Endothelial cell (in vitro differentiated cells): ENCODE results near the gene ABLIM1. TPM values are rescaled to one million over a fixed set of nuclear protein-coding genes. Genes with fewer than 3 reads are reported as not detected.

ENCODE experiments used
- DNase-seq: peaks from one replicate; pipeline ENCODE4 v3.0.0; 2021; ENCODE audit warnings: low spot score
- H3K27ac Mint-ChIP-seq: one replicate; pipeline ENCODE4 v1.8.0; 2021; ENCODE audit warnings: mixed read lengths, inconsistent platforms; ENCODE audit not compliant: unreplicated experiment
- H3K27me3 Mint-ChIP-seq: one replicate; pipeline ENCODE4 v1.8.0; 2021; ENCODE audit warnings: mild to moderate bottlenecking, moderate library complexity, mixed read lengths, inconsistent platforms; ENCODE audit not compliant: unreplicated experiment
- H3K36me3 Mint-ChIP-seq: one replicate; pipeline ENCODE4 v1.8.0; 2021; ENCODE audit warnings: mild to moderate bottlenecking, low read depth, mixed read lengths, inconsistent platforms; ENCODE audit not compliant: unreplicated experiment
- H3K4me1 Mint-ChIP-seq: one replicate; pipeline ENCODE4 v1.8.0; 2021; ENCODE audit warnings: mild to moderate bottlenecking, mixed read lengths, inconsistent platforms; ENCODE audit not compliant: unreplicated experiment
- H3K4me3 Mint-ChIP-seq: one replicate; pipeline ENCODE4 v1.8.0; 2021; ENCODE audit warnings: mild to moderate bottlenecking, mixed read lengths, inconsistent platforms; ENCODE audit not compliant: unreplicated experiment
- H3K9me3 Mint-ChIP-seq: one replicate; pipeline ENCODE4 v1.8.0; 2021; ENCODE audit warnings: mixed read lengths, inconsistent platforms; ENCODE audit not compliant: unreplicated experiment
- total RNA-seq: library from RNA; stranded (reverse); fragmentation: NEBNext Ultra II Directional; extraction: Animal tissue kit (Norgen Biotek cat#: 25700); gene quantifications from one replicate; pipeline ENCODE4 v1.2.1, GENCODE V29; 2021; ENCODE audit not compliant: unreplicated experiment
- TF ChIP-seq, protein P1 (sequence below): fragments of 200-600 bp; sonication (generic); IDR thresholded peaks from one replicate; pipeline ENCODE4 v1.5.0; 2021; ENCODE audit warnings: antibody characterized with exemption; ENCODE audit not compliant: unreplicated experiment

ABLIM1 gene
- total RNA-seq, 1 donor from 2014 or later = 55.9 TPM

DNA sequence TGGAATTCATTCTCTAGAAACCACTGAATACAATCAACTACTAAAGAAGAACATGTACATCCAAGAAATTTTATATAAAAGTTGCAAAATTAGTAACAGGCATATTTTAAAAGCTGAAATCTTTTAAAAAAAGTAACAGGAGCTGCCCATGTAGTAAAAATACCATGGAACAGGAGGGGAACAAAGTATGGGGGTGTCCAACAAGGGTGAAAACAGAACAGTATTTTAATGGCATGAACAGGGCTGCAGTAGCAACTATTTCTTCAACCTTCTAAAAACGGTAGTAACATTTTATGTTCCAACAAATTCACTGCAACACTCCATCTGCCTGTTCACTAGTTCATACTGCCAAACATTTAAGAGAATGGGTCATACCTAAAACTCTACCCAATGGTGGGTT lies 77.0 kb downstream of the ABLIM1 start:
- H3K9me3 Mint-ChIP-seq = no peaks in the 10 kb centered on the region
- no peaks in the 10 kb centered on the region for H3K4me1 Mint-ChIP-seq
- H3K4me3 Mint-ChIP-seq = no peak overlapping the region
- H3K27me3 Mint-ChIP-seq = no peaks in the 10 kb centered on the region
- TF ChIP-seq, protein P1, sequence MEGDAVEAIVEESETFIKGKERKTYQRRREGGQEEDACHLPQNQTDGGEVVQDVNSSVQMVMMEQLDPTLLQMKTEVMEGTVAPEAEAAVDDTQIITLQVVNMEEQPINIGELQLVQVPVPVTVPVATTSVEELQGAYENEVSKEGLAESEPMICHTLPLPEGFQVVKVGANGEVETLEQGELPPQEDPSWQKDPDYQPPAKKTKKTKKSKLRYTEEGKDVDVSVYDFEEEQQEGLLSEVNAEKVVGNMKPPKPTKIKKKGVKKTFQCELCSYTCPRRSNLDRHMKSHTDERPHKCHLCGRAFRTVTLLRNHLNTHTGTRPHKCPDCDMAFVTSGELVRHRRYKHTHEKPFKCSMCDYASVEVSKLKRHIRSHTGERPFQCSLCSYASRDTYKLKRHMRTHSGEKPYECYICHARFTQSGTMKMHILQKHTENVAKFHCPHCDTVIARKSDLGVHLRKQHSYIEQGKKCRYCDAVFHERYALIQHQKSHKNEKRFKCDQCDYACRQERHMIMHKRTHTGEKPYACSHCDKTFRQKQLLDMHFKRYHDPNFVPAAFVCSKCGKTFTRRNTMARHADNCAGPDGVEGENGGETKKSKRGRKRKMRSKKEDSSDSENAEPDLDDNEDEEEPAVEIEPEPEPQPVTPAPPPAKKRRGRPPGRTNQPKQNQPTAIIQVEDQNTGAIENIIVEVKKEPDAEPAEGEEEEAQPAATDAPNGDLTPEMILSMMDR = no peak
- H3K36me3 Mint-ChIP-seq = no peaks in the 10 kb centered on the region
- no peak for DNase-seq
- H3K27ac Mint-ChIP-seq = no peak overlapping the region

DNA sequence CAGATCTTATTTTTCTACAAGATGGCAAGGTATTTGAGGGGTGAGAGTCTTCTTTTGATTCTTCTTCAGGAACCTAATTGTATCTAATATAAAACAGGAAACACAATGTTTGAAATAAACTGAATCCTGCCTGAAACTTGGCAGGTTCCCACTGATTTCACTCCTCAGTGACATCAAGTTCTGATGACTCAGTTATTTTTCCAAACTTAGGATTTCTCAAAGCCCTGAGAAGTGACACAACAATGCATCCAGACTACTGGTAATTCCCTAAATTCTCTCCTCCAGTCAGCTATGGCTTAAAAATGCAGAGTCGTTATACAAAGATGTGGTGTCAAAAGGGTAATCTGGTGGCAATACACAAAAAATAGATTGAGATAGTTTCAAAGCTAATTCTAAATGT lies 80.9 kb downstream of the ABLIM1 start:
- H3K4me3 Mint-ChIP-seq = no peak overlapping the region
- TF ChIP-seq, protein P1 = no peak
- DNase-seq = no peak
- H3K36me3 Mint-ChIP-seq = peaks cover 4% of the 10 kb centered on the region
- H3K4me1 Mint-ChIP-seq = peaks cover 14% of the 10 kb centered on the region
- H3K27me3 Mint-ChIP-seq = no peaks in the 10 kb centered on the region
- H3K9me3 Mint-ChIP-seq = no peaks in the 10 kb centered on the region
- no peak overlapping the region for H3K27ac Mint-ChIP-seq

GRCh38 chr10:114576716-114577115 lies 81.4 kb downstream of the ABLIM1 start:
- Mint-ChIP-seq H3K4me1 (peaks cover 14% of the 10 kb centered on the region), H3K4me3 (no peak overlapping the region), H3K27me3 (no peaks in the 10 kb centered on the region), H3K9me3 (no peaks in the 10 kb centered on the region), H3K36me3 (peaks cover 4% of the 10 kb centered on the region), H3K27ac (no peak overlapping the region)
- TF ChIP-seq, protein P1 = no peak
- no peak for DNase-seq

- H3K4me1 Mint-ChIP-seq = peaks cover 14% of the 10 kb centered on the region
- H3K4me3 Mint-ChIP-seq = no peak overlapping the region
- H3K27me3 Mint-ChIP-seq = no peaks in the 10 kb centered on the region
- peaks cover 4% of the 10 kb centered on the region for H3K36me3 Mint-ChIP-seq
- H3K9me3 Mint-ChIP-seq = no peaks in the 10 kb centered on the region
- DNase-seq = no peak
- TF ChIP-seq, protein P1 = no peak
- no peak overlapping the region for H3K27ac Mint-ChIP-seq
Observed at GRCh38 chr10:114576132-114576487, 82.0 kb downstream of the ABLIM1 start.

DNA sequence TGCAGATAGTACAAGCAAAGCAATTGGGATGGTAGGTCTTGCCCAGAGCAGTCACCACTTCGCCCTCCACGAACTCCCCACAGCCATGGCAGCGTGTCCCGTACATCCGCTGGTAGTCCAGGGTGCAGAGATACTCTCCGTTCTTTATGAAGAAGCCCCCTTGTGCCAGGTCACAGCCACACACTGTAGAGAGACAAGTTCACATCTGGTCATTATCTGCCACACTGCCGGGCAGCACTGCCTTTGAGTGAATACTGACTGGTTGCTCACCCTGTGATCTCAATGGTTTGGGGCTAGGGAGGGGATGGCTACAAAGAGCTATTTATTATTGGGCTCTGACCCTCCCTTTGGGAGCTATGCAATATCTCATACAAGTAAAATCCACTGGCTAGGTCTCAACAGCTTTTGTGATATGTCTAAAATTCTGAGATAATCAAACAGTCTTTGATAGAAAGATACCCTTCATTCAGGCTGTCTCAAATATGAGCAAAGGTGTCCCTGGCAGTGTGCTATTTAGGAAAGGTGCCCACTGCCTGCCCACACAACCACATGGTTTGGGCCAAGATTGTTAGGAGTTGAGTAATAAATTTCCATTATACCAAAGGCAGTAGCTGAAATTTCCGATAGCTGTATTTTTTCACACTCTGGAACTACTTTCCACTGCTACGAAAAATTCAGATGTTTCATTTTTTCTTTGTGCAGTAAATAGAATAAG lies 82.5 kb downstream of the ABLIM1 start:
- H3K27ac Mint-ChIP-seq = no peak overlapping the region
- H3K27me3 Mint-ChIP-seq = no peaks in the 10 kb centered on the region
- DNase-seq = no peak
- no peaks in the 10 kb centered on the region for H3K9me3 Mint-ChIP-seq
- TF ChIP-seq, protein P1 = no peak
- peaks cover 14% of the 10 kb centered on the region for H3K4me1 Mint-ChIP-seq
- H3K4me3 Mint-ChIP-seq = no peak overlapping the region
- peaks cover 4% of the 10 kb centered on the region for H3K36me3 Mint-ChIP-seq
